Right lobe of liver (tissue), 4 donors: ENCODE data around the gene SPAG5.

ENCODE experiments used
- POLR2A ChIP-seq: fragments of 450-650 bp; IDR thresholded peaks from one replicate; pipeline ENCODE4 v1.6.1; 2017; ENCODE audit warnings: antibody characterized with exemption, mild to moderate bottlenecking
- TF ChIP-seq, protein P1 (sequence below), 4 donors: fragments of 200-600 bp in 3 of 4; fragments of 450-650 bp in 1 of 4; IDR thresholded peaks; one replicate each; pipeline versions ENCODE4 v1.5.1 to v1.8.0; 2016 to 2022; ENCODE audit warnings: antibody characterized with exemption in 4 of 4, mild to moderate bottlenecking in 2 of 4
- donor health status: DM: no; HTN: no; CAD: no.
- donor health status: DM: no; HTN: no; CAD: no.
- donor health status: DM: no; HTN: yes; CAD: no.

DNA sequence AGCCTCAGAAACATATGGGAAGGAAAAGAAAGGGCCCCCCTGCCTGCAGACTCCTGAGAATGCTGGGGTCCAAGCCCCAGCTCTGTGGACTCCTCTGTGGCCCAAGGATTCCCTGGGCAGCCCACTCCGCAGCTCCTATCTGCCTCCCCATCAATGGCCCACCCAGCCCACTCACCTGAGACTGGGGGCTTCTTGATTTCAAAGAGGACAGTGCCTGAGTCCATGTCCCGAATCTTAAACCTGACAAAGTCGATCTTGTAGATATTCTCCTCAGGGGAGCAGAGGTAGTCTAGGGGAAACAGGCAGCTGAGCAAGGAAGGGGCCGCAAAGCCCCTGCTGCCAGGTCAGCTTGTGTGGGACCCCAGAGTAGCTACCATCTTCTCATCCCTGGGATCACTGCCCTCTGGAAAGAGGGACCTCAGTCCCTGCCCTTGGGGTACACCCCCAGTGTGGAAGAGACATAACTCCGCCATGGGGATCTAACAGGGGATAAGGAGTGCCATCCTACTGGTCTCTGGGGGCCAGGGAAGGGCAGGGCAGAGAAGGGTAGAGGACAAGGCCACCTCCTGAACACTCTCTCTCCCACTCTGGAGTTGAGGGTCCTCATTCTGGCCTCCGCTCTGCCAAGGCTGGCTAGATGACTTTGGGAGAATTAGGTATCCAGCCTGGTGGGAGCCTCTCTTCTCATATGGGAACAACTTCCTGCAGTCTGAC, 50.3 kb downstream of the SPAG5 start:
- TF ChIP-seq, protein P1, sequence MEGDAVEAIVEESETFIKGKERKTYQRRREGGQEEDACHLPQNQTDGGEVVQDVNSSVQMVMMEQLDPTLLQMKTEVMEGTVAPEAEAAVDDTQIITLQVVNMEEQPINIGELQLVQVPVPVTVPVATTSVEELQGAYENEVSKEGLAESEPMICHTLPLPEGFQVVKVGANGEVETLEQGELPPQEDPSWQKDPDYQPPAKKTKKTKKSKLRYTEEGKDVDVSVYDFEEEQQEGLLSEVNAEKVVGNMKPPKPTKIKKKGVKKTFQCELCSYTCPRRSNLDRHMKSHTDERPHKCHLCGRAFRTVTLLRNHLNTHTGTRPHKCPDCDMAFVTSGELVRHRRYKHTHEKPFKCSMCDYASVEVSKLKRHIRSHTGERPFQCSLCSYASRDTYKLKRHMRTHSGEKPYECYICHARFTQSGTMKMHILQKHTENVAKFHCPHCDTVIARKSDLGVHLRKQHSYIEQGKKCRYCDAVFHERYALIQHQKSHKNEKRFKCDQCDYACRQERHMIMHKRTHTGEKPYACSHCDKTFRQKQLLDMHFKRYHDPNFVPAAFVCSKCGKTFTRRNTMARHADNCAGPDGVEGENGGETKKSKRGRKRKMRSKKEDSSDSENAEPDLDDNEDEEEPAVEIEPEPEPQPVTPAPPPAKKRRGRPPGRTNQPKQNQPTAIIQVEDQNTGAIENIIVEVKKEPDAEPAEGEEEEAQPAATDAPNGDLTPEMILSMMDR (IDR thresholded peaks at IDR 0.05) = no peak
- TF ChIP-seq POLR2A = no peak
